Epithelial cell of proximal tubule (primary cell): Measurements from ENCODE around the gene SYNDIG1. TPM values are rescaled to one million over a fixed set of nuclear protein-coding genes. Genes with fewer than 3 reads are reported as not detected.

Experiments used
- DNase-seq: peaks from one replicate; pipeline ENCODE4 v3.0.0-alpha.2; 2011; ENCODE audit warnings: low read depth
- H3K4me3 ChIP-seq: 2 replicates; pipeline ENCODE4 v1.5.1; 2011; ENCODE audit warnings: low read depth, mild to moderate bottlenecking, low read length
- CTCF ChIP-seq: conservative IDR thresholded peaks from 2 replicates; pipeline ENCODE4 v1.5.1; 2012; ENCODE audit warnings: low read depth, mild to moderate bottlenecking, low read length
- total RNA-seq: library from RNA; depleted of rRNA; stranded (reverse); fragments of >200 nt; gene quantifications from 2 replicates; pipeline ENCODE4 v1.2.3, GENCODE V29; 2015

The SYNDIG1 gene
- total RNA-seq, 1 donor from 2014 or later = 0.12 TPM

- TF ChIP-seq CTCF = no peak
- no peak for DNase-seq
- H3K4me3 ChIP-seq = no peak overlapping the region
These were observed 201.6 kb downstream of the SYNDIG1 start for GRCh38 chr20:24670981-24671380.

GRCh38 chr20:24672181-24672880 lies 202.9 kb downstream of the SYNDIG1 start:
- DNase-seq = no peak
- no peak for TF ChIP-seq CTCF
- no peak overlapping the region for H3K4me3 ChIP-seq

- no peak for TF ChIP-seq CTCF
- no peak overlapping the region for H3K4me3 ChIP-seq
- peak; percentile 93 for DNase-seq
These were observed 203.7 kb downstream of the SYNDIG1 start for GRCh38 chr20:24672886-24673677.

- peak; percentile 42 for DNase-seq
- no peak for TF ChIP-seq CTCF
- H3K4me3 ChIP-seq = no peak overlapping the region
These were observed 204.5 kb downstream of the SYNDIG1 start for GRCh38 chr20:24673678-24674570.

GRCh38 chr20:24674921-24675605 lies 205.6 kb downstream of the SYNDIG1 start:
- no peak for TF ChIP-seq CTCF
- no peak overlapping the region for H3K4me3 ChIP-seq
- DNase-seq = no peak

- no peak for DNase-seq
- no peak overlapping the region for H3K4me3 ChIP-seq
- no peak for TF ChIP-seq CTCF
These were observed 206.4 kb downstream of the SYNDIG1 start for GRCh38 chr20:24675651-24676352.
